Measurements from ENCODE around the gene BRD1.

The BRD1 gene

GRCh38 chr22:49761836-49762235, 65.8 kb downstream of the BRD1 start:
- POLR2A ChIA-PET (ENCODE audit: low non-redundant PET): no interaction called here

GRCh38 chr22:49760630-49761571, 66.8 kb downstream of the BRD1 start:
- H3K27ac ChIP-seq: no peak overlapping the region
- POLR2A ChIA-PET (ENCODE audit: low non-redundant PET): no interaction called here
- CTCF ChIA-PET: no interaction called here
- no peak for DNase-seq (ENCODE audit: low spot score)
- no peak for TF ChIP-seq CTCF (conservative IDR thresholded peaks at IDR 0.05; ENCODE audit: low read depth)

More at GRCh38 chr22:49761836-49762235, 65.8 kb downstream of the BRD1 start:
- DNase-seq (ENCODE audit: low spot score): no peak
- H3K27ac ChIP-seq: no peak overlapping the region
- CTCF ChIA-PET: no interaction called here
- TF ChIP-seq CTCF (conservative IDR thresholded peaks at IDR 0.05; ENCODE audit: low read depth): no peak

- no peak overlapping the region for H3K27ac ChIP-seq
- CTCF ChIA-PET: no interaction called here
- no peak for DNase-seq (ENCODE audit: low spot score)
- POLR2A ChIA-PET (ENCODE audit: low non-redundant PET): no interaction called here
- TF ChIP-seq CTCF (conservative IDR thresholded peaks at IDR 0.05; ENCODE audit: low read depth): no peak
Observed at GRCh38 chr22:49760280-49760629, 67.4 kb downstream of the BRD1 start.

GRCh38 chr22:49756676-49757075, 71.0 kb downstream of the BRD1 start:
- POLR2A ChIA-PET (ENCODE audit: low non-redundant PET): no interaction called here
- CTCF ChIA-PET: no interaction called here
- no peak overlapping the region for H3K27ac ChIP-seq
- no peak for DNase-seq (ENCODE audit: low spot score)
- no peak for TF ChIP-seq CTCF (conservative IDR thresholded peaks at IDR 0.05; ENCODE audit: low read depth)

GRCh38 chr22:49756201-49756600, 71.5 kb downstream of the BRD1 start:
- no peak for TF ChIP-seq CTCF (conservative IDR thresholded peaks at IDR 0.05; ENCODE audit: low read depth)
- no peak for DNase-seq (ENCODE audit: low spot score)
- POLR2A ChIA-PET (ENCODE audit: low non-redundant PET): no interaction called here
- CTCF ChIA-PET: no interaction called here
- H3K27ac ChIP-seq: no peak overlapping the region

- ChIA-PET POLR2A (ENCODE audit: low non-redundant PET) (no interaction called here), CTCF (no interaction called here)
- DNase-seq (ENCODE audit: low spot score): no peak
- H3K27ac ChIP-seq: no peak overlapping the region
- no peak for TF ChIP-seq CTCF (conservative IDR thresholded peaks at IDR 0.05; ENCODE audit: low read depth)
Observed at GRCh38 chr22:49755631-49756001, 72.1 kb downstream of the BRD1 start.
